AG09309 (cell line): Measurements from ENCODE around the gene PERP.

ENCODE experiments used
- DNase-seq: peaks from one replicate; pipeline ENCODE4 v3.0.0-alpha.2; 2010; ENCODE audit warnings: low read depth
- H3K4me3 ChIP-seq: 2 replicates; pipeline ENCODE4 v1.5.1; 2011; ENCODE audit warnings: mild to moderate bottlenecking, low read depth, low read length, moderate library complexity; ENCODE audit not compliant: control insufficient read depth
- TF ChIP-seq, protein P1 (sequence below): IDR thresholded peaks from 2 replicates; pipeline ENCODE4 v1.5.1; 2011; ENCODE audit warnings: mild to moderate bottlenecking, low read depth, low read length, inconsistent platforms; ENCODE audit not compliant: insufficient read depth, control insufficient read depth; ENCODE audit errors: missing control alignments

PERP gene

DNA sequence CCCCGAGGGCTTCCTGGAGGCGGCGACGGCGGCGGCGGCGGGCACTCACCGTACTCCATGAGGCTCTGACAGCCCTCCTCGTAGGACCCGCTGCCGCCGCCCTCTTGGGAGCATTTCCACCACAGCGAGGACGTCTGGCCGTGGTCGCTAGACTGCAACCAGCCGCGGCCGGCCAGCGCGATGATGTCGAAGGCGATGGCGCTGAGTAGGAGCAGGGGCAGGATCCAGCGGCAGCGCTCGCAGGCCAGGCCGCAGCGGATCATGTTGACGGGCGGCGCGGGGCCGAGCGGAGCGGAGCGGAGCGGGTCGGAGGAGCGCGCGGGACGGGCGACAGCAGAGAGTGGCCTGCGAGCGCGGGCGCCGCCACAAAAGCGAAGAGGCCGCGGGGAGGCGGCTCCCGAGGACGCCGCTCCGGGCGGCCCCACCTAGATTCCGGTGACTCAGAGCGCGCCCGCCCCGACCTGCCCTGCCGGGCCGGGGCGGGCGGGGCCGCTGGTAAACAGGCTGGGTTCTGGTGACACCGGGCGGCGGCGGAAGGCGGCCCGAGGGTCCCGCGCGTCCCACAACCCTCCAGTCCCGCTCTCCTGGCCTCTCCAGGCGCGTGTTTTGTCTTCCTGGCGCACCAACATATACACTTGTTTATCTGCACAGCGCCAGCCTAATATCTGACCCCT, at the start of gene PERP:
Gene PERP (minus strand): TSS at position 342 of the 674 bp plus-strand sequence. CDS start 79 bp downstream, at position 263.
- DNase-seq: no peak
- peak within 1 kb of the TSS; percentile 75 for H3K4me3 ChIP-seq
- TF ChIP-seq, protein P1, sequence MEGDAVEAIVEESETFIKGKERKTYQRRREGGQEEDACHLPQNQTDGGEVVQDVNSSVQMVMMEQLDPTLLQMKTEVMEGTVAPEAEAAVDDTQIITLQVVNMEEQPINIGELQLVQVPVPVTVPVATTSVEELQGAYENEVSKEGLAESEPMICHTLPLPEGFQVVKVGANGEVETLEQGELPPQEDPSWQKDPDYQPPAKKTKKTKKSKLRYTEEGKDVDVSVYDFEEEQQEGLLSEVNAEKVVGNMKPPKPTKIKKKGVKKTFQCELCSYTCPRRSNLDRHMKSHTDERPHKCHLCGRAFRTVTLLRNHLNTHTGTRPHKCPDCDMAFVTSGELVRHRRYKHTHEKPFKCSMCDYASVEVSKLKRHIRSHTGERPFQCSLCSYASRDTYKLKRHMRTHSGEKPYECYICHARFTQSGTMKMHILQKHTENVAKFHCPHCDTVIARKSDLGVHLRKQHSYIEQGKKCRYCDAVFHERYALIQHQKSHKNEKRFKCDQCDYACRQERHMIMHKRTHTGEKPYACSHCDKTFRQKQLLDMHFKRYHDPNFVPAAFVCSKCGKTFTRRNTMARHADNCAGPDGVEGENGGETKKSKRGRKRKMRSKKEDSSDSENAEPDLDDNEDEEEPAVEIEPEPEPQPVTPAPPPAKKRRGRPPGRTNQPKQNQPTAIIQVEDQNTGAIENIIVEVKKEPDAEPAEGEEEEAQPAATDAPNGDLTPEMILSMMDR: no peak

DNA sequence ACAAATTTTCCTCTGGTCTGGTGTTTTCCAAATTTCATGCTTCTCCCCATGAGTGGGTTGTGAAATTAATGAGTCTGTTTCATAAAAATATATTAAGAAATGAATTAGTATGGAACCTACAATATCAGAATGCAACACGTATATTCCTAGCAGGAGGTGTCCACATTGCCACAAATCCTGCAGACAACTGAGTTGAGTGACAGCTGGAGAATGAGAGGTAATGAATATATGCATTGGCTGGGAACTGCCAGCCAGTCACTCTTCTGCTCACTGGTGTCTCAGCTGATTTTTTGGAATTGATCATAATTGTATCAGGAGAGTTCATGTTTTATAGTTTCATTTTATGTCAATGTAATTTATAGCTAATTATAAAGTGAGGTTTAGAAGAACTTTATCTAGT, 48.2 kb upstream of the PERP start:
- DNase-seq: no peak
- no peak overlapping the region for H3K4me3 ChIP-seq
- TF ChIP-seq, protein P1: no peak

DNA sequence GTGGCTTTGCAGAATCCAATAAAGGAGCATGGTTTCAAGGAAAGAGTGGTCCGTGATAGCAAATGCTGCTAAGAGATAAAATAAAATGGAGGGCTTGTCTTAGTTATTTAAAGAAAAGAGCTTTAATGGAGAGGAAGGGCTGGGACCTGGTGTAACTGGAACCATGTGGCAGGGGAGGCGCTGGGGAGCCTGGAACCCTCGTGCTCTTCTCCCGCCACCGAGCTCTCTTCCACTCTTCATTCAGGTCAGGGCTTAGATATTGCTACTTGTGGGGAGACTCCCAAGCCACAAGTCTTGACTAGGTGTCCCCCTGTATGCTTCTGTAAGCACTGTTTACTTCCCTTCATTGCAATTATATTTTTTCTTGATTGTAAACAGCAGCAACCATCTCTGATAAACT, 39.3 kb upstream of the PERP start:
- DNase-seq: no peak
- no peak overlapping the region for H3K4me3 ChIP-seq
- TF ChIP-seq, protein P1: no peak

DNA sequence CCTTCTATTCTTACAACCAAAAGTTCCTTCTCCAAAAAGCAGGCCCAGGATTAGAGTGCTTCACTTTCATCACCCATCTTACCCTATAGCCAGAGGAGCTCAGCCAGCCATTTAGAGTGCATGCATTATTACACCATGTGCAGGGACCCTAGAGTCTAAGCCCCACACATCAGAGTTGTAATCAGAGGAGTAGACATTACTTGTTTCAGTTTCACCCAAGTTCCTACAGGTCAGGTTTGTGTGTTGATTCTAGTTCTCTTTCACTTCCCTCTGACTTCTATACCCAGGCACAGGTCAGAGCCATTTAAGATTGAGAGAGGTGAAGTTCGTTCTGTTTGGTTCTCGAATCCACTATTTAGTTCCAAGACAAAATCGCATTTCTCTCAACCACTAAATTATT, 38.2 kb upstream of the PERP start:
- DNase-seq: no peak
- no peak overlapping the region for H3K4me3 ChIP-seq
- TF ChIP-seq, protein P1: no peak

DNA sequence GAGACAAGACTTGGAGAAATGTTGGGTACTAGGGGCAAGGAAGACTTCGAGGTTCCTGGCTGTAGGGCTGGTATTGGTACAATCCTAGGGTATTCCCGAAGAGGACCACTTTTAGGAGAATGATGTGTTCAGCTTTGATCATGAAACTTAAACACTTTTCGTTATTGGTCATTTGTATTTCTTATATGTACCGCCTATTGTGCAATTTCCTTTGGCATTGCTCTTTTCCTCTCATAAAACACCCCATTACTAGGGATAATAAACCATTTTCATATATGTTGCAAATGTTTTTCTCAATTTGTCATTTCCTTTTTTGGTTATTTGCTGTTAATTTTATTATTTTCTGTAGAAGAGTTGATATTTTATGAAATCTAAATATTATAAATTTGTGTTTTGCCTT, 35.6 kb upstream of the PERP start:
- no peak overlapping the region for H3K4me3 ChIP-seq
- no peak for DNase-seq
- TF ChIP-seq, protein P1: no peak

DNA sequence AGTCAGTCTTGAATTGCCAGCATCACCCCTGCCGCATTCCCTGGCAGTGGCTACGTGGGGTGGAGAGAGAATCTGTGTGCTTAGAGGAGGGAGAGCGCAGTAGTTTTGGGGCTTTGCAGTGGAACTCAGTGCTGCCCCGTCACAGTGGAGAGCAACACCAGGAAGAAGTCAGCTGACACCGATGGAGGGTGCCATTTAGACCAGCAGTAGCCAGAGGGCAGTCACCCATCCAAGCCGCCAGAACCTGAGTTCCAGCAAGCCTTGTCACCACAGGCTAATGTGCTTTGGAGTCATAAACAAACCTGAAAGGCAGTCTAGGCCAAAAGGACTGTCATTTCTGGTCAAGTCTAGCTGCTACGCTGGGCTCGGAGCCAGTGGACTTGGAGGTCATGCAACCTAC, 22.0 kb upstream of the PERP start:
- no peak overlapping the region for H3K4me3 ChIP-seq
- no peak for DNase-seq
- TF ChIP-seq, protein P1: no peak

DNA sequence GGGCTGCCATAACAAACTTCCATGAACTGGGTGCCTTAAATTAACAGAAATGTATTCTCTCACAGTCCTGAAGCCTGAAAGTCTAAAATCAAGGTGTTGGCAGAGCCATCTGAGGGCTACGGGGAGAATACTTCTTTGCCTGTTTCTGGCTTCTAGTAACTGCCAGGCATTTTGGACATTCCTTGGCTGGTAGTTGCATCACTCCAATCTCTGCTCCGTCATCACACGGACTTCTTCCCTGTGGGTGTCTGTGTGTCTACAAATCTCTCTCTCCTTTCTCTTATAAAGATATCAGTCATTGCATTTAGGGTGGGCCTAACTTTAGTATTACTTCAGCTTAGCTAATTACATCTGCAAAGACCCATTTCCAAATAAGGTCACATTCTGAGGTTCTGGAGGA, 20.9 kb upstream of the PERP start:
- no peak for DNase-seq
- H3K4me3 ChIP-seq: no peak overlapping the region
- TF ChIP-seq, protein P1: no peak
